ENCODE measurements around the gene SIL1. TPM values are rescaled to one million over a fixed set of nuclear protein-coding genes. Genes with fewer than 3 reads are reported as not detected.
"Not testable (repeated sequence)": the region's sequence is repeated elsewhere in the genome, so short reads cannot be mapped to it uniquely, and the experiment has no call there.

SIL1 gene
- total RNA-seq, 1 donor from 2014 or later, result 40.9 TPM

- H3K4me1 Mint-ChIP-seq (ENCODE audit: unreplicated experiment), result peaks cover 39% of the 10 kb centered on the region
- no peaks in the 10 kb centered on the region for H3K36me3 Mint-ChIP-seq
- H3K9me3 Mint-ChIP-seq, result no peaks in the 10 kb centered on the region
- TF ChIP-seq CTCF (conservative IDR thresholded peaks at IDR 0.05), result no peak
- H3K27ac Mint-ChIP-seq, result peak overlapping the region; percentile 21
- DNase-seq (ENCODE audit: extremely low spot score, unreplicated experiment), result no peak
- no peak overlapping the region for H3K4me3 Mint-ChIP-seq
- no peaks in the 10 kb centered on the region for H3K27me3 Mint-ChIP-seq
Measured at GRCh38 chr5:139075066-139076050, 122.8 kb downstream of the SIL1 start.

- H3K27ac Mint-ChIP-seq; DNase-seq (ENCODE audit: extremely low spot score, unreplicated experiment); H3K27me3 Mint-ChIP-seq; H3K4me3 Mint-ChIP-seq; H3K9me3 Mint-ChIP-seq; H3K36me3 Mint-ChIP-seq: not testable (repeated sequence)
- peaks cover 38% of the 10 kb centered on the region for H3K4me1 Mint-ChIP-seq (ENCODE audit: unreplicated experiment)
Measured at GRCh38 chr5:139073956-139074355, 124.2 kb downstream of the SIL1 start.

- Mint-ChIP-seq H3K4me1 (ENCODE audit: unreplicated experiment) (peaks cover 23% of the 10 kb centered on the region), H3K9me3 (no peaks in the 10 kb centered on the region), H3K36me3 (no peaks in the 10 kb centered on the region), H3K27me3 (no peaks in the 10 kb centered on the region), H3K27ac (no peak overlapping the region), H3K4me3 (no peak overlapping the region)
- no peak for TF ChIP-seq CTCF (conservative IDR thresholded peaks at IDR 0.05)
- DNase-seq (ENCODE audit: extremely low spot score, unreplicated experiment), result no peak
Measured at GRCh38 chr5:139068494-139069151, 129.5 kb downstream of the SIL1 start.

GRCh38 chr5:139068060-139068459 lies 130.1 kb downstream of the SIL1 start:
- Mint-ChIP-seq H3K4me3 (no peak overlapping the region), H3K9me3 (no peaks in the 10 kb centered on the region), H3K27ac (no peak overlapping the region), H3K4me1 (ENCODE audit: unreplicated experiment) (peaks cover 23% of the 10 kb centered on the region), H3K36me3 (no peaks in the 10 kb centered on the region), H3K27me3 (no peaks in the 10 kb centered on the region)
- no peak for TF ChIP-seq CTCF (conservative IDR thresholded peaks at IDR 0.05)
- no peak for DNase-seq (ENCODE audit: extremely low spot score, unreplicated experiment)

GRCh38 chr5:139065306-139065705 lies 132.9 kb downstream of the SIL1 start:
- H3K27me3 Mint-ChIP-seq, result no peaks in the 10 kb centered on the region
- peaks cover 42% of the 10 kb centered on the region for H3K4me1 Mint-ChIP-seq (ENCODE audit: unreplicated experiment)
- TF ChIP-seq CTCF (conservative IDR thresholded peaks at IDR 0.05), result no peak
- peak; percentile 31 for DNase-seq (ENCODE audit: extremely low spot score, unreplicated experiment)
- no peak overlapping the region for H3K27ac Mint-ChIP-seq
- no peak overlapping the region for H3K4me3 Mint-ChIP-seq
- H3K9me3 Mint-ChIP-seq, result no peaks in the 10 kb centered on the region
- H3K36me3 Mint-ChIP-seq, result peaks cover 3% of the 10 kb centered on the region

GRCh38 chr5:139064613-139065012 lies 133.6 kb downstream of the SIL1 start:
- no peak overlapping the region for H3K27ac Mint-ChIP-seq
- H3K9me3 Mint-ChIP-seq, result no peaks in the 10 kb centered on the region
- no peak for TF ChIP-seq CTCF (conservative IDR thresholded peaks at IDR 0.05)
- peaks cover 3% of the 10 kb centered on the region for H3K36me3 Mint-ChIP-seq
- H3K4me3 Mint-ChIP-seq, result no peak overlapping the region
- H3K4me1 Mint-ChIP-seq (ENCODE audit: unreplicated experiment), result peaks cover 36% of the 10 kb centered on the region
- no peaks in the 10 kb centered on the region for H3K27me3 Mint-ChIP-seq
- DNase-seq (ENCODE audit: extremely low spot score, unreplicated experiment), result peak; percentile 2

All from type B pancreatic cell (in vitro differentiated cells).